Fibroblast of skin of abdomen (primary cell): ENCODE results near the gene GPANK1.
A peak's percentile ranks its signal among the peaks of the same experiment; 100 is the strongest.

Experiments used
- DNase-seq: peaks from one replicate; pipeline ENCODE4 v3.0.0-alpha.2; 2013

GPANK1 gene

DNA sequence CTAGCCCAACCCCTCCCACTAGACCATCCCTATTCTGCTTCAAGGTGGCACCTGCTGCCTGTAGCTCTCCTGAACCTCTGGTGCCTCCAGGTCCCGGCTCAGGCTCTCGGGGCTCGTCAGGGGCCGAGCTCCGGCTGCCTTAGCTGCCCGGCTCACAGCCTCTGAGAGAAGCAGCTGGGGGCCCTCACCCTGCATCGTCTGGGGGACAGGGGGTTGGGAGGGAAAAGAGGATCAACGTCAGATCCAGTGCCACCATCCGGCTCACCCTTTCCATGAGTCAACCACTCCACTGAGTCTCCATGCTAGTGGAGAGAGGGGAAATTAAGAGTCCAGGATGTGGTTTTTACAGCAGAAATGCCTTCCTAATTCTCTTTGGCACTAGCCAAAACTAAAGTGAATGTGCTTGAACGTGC is 25.3 kb downstream of the GPANK1 start:
- peak; percentile 41 for DNase-seq

DNA sequence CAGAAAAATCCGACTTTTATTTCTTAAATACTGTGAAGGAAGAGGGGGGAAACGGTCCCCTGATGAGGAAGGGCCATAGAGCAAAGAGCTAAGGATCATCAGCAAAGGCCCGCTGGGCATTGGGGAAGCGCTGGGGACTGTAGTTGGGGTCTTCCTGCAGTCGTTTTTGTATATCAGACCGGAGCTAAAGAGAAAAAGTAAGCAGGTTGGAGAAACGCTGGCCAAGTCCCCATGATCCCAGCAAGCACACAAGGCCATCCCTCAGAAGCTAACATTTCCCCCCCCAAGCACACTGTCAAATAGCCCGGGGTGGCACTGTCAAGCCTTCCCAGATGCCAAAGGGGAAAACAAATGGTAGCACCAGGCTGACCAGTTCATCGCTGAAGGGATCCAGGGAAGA is 25.8 kb downstream of the GPANK1 start:
- no peak for DNase-seq

DNA sequence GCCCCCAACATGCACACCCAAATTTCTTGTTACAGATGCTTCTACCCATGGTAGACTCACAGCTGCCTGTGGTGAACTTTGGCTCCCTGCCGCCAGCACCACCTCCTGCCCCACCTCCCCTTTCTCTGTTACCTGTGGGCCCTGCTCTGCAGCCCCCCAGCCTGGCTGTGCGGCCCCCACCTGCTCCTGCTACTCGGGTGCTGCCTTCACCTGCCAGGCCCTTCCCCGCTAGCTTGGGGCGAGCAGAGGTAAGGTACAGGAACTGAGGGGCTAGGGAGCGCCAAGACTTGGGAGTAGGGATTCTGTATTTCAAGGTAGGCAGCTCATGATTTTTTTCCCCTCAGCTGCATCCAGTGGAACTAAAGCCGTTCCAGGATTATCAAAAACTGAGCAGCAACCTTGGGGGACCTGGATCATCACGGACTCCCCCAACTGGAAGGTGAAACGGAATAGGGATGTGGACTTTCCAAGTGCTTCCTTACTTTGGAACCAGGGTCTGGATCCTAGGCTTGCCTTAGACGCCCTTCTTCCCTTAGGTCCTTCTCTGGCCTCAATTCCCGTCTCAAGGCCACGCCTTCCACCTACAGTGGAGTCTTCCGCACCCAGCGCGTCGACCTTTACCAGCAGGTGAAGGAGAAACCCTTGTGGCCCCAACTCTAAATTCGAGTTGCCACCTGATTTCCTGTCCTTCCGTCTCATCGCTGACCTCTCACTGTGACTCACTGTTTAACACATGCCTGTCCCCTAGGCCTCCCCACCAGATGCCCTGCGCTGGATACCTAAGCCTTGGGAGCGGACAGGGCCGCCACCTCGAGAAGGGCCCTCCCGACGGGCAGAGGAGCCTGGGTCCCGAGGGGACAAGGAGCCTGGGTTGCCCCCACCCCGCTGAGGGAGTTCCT is 27.9 kb downstream of the GPANK1 start:
- DNase-seq: no peak

DNA sequence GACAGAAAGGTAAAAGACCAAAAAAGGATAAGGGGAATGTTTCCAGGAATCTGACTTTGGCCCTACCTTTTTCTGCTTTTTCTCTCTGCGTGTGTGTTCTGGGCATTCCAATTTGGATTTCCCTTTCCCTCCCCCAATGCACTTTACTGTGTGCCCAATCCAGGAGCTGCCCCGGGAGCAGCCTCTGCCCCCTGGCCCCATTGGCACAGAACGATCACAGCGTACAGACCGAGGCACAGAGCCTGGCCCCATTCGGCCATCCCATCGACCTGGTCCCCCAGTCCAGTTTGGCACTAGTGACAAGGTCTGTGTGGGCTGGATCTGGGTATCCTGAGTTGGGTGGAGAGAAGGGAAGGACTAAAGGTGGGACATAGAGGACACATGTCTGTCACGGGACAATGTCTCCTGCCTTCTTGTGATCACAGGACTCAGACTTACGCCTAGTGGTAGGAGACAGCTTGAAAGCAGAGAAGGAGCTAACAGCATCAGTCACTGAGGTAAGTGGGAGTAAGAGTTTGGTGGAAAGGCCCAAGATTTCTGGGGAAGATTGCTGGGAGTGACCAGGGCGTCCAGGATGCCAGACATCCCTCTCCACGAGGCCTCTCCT is 29.7 kb downstream of the GPANK1 start:
- DNase-seq: no peak

DNA sequence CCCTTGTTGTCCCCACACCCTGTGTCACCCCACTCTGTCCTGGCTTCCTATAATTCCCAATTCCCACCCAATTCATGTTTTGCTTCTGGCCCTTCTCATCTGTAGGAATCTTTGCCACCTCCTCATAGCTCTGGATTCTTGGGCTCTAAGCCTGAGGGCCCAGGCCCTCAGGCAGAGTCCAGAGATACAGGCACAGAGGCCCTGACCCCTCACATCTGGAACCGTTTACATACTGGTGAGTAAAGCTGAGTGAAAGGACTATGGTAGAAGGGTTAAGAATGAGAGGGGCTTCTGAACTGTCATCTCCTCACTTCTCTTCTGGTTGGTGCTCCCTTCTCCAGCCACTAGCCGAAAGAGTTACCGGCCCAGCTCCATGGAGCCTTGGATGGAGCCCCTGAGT is 30.7 kb downstream of the GPANK1 start:
- no peak for DNase-seq

DNA sequence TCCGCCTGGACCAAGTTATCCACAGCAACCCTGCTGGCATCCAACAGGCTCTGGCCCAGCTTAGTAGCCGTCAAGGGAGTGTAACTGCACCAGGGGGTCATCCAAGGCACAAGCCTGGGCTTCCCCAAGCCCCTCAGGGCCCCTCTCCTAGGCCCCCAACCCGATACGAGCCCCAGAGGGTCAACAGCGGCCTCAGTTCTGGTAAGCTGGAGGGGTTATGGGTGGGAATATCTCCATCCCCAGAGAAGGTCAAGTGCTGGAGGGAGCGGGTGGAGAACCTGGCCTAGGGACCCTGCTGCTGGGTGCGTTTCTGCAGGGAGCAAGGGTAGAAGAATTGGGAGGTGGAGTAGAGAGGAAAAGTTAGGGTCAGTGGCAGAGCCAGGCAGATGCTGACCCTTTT is 31.4 kb downstream of the GPANK1 start:
- DNase-seq: no peak

DNA sequence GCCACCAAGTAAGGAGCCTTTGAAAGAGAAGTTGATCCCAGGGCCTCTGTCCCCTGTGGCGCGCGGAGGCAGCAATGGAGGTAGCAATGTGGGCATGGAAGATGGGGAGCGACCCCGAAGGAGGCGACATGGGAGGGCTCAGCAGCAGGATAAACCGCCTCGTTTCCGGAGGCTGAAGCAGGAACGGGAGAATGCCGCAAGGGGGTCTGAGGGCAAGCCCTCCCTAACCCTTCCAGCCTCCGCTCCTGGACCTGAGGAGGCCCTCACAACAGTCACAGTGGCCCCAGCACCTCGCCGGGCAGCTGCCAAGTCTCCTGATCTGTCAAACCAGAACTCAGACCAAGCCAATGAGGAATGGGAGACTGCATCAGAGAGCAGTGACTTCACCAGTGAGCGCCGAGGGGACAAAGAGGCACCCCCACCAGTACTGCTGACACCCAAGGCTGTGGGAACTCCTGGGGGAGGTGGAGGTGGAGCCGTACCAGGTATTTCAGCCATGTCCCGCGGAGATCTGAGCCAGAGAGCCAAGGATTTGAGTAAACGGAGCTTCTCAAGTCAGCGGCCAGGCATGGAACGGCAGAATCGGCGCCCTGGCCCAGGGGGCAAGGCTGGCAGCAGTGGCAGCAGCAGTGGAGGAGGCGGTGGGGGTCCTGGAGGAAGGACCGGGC is 32.4 kb downstream of the GPANK1 start:
- no peak for DNase-seq

DNA sequence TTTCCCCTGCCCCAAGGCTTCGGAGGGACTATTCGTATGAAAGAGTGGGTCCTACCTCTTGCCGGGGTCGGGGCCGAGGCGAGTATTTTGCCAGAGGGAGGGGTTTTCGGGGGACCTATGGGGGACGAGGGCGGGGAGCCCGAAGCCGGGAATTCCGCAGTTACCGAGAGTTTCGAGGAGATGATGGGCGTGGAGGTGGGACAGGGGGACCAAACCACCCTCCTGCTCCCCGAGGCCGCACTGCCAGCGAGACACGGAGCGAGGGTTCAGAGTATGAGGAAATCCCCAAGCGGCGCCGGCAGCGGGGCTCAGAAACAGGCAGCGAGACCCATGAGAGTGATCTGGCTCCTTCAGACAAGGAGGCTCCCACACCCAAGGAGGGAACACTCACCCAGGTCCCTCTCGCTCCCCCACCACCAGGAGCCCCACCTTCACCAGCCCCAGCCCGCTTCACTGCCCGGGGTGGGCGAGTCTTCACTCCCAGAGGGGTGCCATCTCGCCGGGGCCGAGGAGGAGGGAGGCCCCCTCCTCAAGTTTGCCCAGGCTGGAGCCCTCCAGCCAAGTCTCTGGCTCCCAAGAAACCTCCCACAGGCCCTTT is 33.0 kb downstream of the GPANK1 start:
- DNase-seq: no peak

DNA sequence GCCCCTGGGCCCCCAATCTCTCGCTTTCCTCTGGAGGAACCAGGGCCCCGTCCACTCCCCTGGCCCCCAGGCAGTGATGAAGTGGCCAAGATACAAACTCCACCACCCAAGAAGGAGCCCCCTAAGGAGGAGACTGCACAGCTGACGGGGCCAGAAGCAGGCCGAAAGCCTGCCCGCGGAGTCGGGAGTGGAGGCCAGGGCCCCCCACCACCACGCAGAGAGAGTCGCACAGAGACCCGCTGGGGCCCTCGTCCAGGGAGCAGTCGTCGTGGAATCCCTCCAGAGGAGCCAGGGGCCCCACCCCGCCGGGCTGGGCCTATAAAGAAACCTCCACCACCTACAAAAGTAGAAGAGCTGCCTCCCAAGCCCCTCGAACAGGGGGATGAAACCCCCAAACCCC is 33.6 kb downstream of the GPANK1 start:
- DNase-seq: no peak

DNA sequence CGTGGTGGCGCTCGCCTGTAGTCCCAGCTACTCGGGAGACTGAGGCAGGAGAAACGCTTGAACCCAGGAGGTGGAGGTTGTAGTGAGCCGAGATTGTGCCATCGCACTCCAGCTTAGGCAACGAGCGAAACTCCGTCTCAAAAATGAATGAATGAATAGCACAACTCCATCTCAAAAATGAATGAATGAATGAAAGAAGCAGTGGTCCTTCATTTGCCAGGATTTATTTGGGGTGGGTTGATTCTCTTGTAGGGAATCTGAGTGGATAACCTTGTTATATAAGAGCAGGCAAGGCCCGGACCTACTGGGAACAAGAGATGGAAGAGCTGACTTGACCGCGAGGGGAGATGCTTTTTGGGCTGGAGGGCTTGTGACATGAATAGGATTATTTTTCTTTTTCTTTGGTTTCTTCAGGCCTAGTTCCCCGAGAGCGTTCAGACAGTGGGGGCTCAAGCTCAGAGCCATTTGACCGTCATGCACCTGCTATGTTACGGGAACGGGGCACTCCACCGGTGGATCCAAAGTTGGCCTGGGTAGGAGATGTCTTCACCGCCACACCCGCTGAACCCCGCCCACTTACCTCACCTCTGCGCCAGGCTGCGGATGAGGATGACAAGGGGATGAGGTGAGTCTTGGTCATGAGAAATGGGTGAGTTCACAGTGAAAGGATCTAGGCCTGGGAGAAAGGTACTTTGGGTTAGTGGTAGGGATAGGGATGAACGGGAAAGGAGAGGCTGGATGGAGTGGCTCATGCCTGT is 34.4 kb downstream of the GPANK1 start:
- DNase-seq: no peak

DNA sequence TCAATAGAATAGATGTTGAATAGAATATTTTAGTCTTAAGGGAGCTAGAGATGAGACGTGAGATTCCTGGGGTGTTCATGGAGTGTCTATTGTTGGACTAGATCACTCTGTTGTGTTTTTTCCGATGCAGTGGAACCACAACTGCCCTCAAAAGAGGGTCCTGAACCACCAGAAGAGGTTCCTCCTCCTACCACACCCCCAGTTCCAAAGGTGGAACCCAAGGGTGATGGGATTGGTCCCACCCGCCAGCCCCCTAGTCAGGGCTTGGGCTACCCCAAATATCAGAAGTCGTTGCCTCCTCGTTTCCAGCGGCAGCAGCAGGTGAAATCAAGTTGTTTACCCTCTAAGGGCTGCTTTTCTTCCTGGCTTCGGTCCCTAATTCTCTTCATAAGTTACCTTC is 35.8 kb downstream of the GPANK1 start:
- no peak for DNase-seq

DNA sequence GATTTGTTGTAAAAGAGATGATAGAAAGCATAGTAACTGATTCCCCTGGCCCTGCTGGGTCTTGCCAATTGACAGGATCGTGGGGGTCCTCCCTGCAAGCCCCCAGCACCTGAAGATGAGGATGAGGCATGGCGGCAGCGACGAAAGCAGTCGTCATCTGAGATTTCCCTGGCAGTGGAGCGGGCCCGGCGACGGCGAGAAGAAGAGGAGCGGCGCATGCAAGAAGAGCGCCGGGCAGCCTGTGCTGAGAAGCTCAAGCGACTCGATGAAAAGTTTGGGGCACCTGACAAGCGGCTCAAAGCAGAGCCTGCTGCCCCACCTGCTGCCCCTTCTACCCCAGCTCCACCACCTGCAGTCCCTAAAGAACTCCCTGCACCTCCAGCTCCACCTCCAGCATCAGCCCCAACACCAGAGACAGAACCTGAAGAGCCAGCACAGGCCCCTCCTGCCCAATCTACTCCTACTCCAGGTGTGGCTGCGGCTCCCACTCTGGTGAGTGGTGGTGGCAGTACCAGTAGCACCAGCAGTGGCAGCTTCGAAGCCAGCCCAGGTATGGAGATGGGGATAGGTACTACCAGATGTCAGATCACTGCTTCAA is 37.0 kb downstream of the GPANK1 start:
- no peak for DNase-seq

DNA sequence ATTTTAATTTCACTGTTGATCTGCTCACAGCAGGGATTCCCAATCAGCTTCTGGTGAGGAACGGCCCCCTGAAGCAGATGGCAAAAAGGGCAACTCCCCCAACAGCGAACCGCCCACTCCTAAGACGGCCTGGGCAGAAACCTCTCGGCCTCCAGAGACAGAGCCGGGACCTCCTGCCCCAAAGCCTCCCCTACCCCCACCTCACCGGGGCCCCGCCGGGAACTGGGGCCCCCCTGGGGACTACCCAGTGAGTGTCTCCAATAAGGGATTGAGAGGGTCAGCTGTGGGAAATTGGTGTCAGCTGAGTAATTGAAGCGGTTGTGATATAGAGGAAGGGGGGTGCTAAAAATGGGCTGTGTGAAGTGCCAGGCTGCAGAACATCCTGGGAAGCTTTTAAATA is 37.8 kb downstream of the GPANK1 start:
- no peak for DNase-seq

DNA sequence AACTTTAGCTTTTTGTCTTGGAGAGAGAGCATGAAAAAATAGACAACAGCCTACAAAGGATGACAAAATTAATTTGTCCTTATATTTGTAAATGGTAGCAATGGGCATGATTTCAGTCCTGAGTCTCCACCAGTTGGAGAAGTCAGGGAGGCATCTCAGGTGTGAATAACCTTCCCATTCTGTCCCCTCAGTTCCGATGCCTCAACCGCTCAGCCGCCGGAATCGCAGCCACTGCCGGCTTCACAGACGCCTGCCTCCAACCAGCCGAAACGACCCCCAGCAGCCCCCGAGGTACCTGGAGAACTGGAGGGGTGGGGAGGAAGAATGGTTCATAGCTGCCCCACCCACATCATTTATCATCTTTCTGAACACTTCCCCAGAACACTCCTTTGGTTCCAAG is 40.7 kb downstream of the GPANK1 start:
- DNase-seq: no peak

DNA sequence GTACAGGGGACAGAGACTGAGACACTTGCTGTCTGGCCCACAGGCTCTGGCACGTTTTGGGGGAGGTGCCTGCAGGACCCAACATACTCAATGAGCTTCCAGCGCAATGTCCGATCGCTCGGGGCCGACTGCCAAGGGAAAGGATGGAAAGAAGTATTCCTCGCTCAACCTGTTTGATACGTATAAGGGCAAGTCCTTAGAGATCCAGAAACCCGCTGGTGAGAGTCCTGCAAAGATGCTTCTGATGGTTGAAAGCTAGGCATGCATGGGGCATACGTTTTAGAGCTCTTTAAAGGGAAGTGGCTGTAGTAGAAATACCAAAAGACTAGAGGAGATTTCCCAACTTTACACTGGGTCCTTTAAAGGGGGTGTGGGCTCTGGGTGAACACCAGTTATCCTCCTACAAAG is 42.1 kb downstream of the GPANK1 start:
- no peak for DNase-seq

DNA sequence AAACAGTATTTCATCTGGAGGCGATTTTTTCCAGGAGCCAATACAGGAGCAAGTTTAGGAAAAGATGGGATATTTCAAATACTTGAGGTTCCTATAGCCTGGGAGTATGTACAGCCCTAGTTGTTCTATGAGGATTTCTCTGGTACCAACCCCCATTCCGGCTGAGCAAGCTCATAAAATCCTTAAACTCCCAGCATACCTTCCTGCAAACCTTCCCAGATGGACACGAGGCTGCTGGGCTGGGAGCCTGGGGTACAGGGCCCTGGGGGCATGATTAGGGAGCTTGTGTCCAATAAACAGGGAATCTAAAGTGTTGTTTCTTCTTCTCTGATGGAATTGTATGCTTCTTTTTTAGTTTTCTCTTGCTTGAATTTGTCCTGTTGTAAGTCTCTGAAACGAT is 42.8 kb downstream of the GPANK1 start:
- peak; percentile 40 for DNase-seq

DNA sequence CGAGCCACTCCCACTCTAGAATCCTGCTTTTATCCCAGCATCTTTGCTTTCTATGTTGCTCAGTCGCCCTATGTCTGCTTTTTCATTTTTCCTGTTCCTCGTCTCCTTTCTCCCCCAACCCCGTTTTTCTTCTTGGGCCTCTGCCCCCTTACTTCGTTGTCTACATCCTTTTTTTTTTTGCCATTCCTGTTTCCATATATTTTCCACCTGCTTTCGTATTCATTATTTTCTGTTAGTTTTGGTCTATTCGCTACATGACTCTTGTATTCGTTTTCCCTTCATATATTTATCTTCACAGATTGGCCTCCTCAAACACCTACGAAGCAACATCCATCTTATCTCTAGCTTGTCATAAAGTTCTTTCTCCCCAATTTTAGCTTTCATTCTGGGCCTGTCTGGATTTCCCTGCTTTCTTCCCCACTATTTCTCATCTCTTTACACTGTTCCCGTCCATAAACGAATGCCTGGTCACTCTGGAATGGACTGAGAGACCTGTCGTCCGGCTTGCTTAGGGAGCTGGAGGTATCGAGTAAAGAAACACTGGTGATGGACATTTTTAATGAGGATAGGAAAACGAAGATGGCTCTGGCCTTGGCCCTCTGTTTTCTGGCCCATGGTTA is 43.4 kb downstream of the GPANK1 start:
- DNase-seq: no peak

DNA sequence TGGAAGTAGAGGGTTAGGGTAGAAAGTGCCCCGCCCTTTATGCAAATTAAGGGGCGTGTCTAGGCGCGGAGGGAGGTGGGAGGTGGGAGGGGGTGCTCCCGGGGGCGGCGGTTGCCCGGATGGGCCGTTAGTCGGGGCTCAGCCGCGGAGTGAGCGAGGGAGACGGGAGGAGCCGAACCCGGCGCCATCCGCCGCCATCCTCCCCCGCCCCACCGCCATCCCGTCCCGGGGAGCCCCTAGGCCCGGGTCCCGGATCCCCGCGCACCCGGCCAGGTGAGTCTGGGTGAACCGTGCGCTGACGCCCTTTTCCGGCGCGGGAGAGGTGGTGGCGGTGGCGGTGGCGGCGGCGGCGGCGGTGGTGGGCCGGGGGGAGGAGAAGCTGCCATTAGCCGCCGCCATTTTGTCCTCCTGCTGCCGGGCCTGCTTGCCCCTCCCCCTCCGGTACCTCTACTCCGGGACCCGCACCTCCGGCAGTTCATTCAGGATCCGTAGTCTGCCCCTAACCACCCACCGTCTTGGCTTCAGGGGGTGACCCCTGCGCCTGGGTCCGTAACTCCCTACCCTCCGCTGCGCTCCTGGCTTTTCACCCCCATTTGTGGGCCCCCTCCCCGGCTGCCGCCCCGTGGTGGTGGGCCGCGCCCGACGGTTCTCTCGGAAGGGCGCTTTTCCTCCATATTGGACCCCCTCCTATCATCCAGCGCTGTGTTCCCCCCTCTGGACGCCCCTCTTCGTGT is 44.0 kb downstream of the GPANK1 start, which contains the start of gene PRRC2A:
Gene PRRC2A (plus strand): TSS at position 130 of the 734 bp plus-strand sequence. CDS start 2,075 bp downstream, outside the sequence.
- DNase-seq: no peak

DNA sequence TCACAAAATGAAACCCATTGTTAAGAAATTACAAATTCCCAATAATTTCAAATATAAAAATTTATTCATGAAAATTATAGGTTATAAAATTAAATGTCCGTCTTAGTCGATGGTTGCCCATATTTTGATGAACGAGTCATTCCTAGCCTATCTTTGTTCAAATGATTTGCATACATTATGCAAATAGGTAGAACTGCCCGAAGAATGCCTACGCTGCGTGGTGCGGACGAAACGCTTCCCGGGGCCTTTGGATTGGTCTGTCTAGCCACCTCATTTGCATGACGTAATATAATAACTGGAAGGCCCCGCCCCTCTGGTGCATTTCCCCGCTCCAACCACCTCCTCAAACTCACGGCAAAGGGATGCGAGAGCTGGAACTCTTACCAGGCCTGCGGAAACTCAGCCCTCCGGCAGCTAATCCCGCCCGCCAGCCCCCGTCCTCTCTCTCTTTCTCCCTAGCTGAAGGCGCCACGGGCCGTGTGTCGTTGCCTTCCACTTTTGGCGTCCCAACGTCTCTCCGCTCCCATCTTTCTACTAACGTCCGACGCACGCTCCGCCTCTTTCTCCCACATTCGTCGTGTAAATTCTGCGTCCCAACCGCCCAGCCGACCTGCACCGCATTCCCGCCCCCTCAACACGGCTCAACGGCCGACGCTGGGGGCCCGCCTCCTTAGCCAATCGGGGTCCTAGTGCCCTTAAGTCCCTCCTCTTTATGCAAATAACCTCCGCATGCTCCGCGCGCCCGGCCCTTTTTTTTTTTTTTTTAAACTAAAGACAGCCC is 44.8 kb downstream of the GPANK1 start:
- DNase-seq: peak; percentile 100

DNA sequence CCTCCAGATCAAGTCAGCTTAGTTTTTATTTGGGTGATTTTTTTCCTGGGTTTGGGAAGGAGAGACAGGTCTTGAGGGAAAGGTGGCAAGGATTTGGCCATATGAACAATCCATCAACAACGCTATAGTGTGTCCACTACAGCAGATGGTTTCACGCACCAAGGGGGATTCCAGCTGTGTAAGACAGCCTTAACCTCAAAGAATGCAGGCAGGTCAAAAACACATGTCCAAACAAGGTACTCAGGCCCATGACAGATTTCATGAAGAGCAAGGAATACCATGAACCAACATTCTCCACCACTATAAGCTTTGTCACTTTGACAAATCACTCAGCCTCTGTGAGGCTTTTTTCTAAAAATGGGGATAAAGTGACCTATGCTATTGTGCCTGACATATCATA is 47.8 kb downstream of the GPANK1 start:
- no peak for DNase-seq
